Right lobe of liver (tissue), 4 donors: ENCODE results near the gene ACSF2.

Experiments
- CTCF ChIP-seq, 4 donors: fragments of 200-600 bp in 3 of 4; fragments of 450-650 bp in 1 of 4; IDR thresholded peaks; one replicate each; pipeline versions ENCODE4 v1.5.1 to v1.8.0; 2016 to 2022; ENCODE audit warnings: antibody characterized with exemption in 4 of 4, mild to moderate bottlenecking in 2 of 4
- POLR2A ChIP-seq: fragments of 450-650 bp; IDR thresholded peaks from one replicate; pipeline ENCODE4 v1.6.1; 2017; ENCODE audit warnings: antibody characterized with exemption, mild to moderate bottlenecking
- donor health status: DM: no; HTN: no; CAD: no.
- donor health status: DM: no; HTN: no; CAD: no.
- donor health status: DM: no; HTN: yes; CAD: no.

- no peak for TF ChIP-seq CTCF (IDR thresholded peaks at IDR 0.05)
- TF ChIP-seq POLR2A, result no peak
Measured at GRCh38 chr17:50480854-50481490, 55.0 kb downstream of the ACSF2 start.
